B cell (primary cell): ENCODE results near the gene MTHFSD. TPM values are rescaled to one million over a fixed set of nuclear protein-coding genes. Genes with fewer than 3 reads are reported as not detected.

Experiments used
- ATAC-seq: fragments of 200-7000 bp; cut with Tn5 transposase; one replicate; pipeline ENCODE4 v1.10.0; 2021; ENCODE audit warnings: low read depth, mild to moderate bottlenecking, moderate number of reproducible peaks, moderate library complexity
- CTCF ChIA-PET: fragments of 350-600 bp; sonication (Branson Sonifier 250); formaldehyde crosslinking; loops from one replicate; lab custom pipeline; 2021; ENCODE audit warnings: antibody characterized with exemption, inconsistent platforms; lab: Charles Lee
- POLR2A ChIA-PET: fragments of 350-600 bp; sonication (Branson Sonifier 250); formaldehyde crosslinking; loops from one replicate; lab custom pipeline; 2021; ENCODE audit warnings: antibody characterized with exemption; lab: Charles Lee
- DNase-seq: peaks from one replicate; pipeline ENCODE4 v3.0.0; 2013
- H2AFZ ChIP-seq: 2 replicates; pipeline ENCODE4 v1.6.1; 2012; ENCODE audit warnings: mild to moderate bottlenecking, low read depth, low read length; ENCODE audit not compliant: insufficient read depth, poor library complexity, severe bottlenecking
- H3K27ac ChIP-seq, 2 donors: 1 replicate in 1 of 2; 2 replicates in 1 of 2; pipeline ENCODE4 v1.5.1; 2012 to 2013; ENCODE audit warnings: low read length in 2 of 2, mild to moderate bottlenecking in 2 of 2, moderate library complexity in 1 of 2
- H3K27me3 ChIP-seq, 4 experiments: fragments of 200-600 bp in 1 of 4; sonication (generic) in 1 of 4; replicated peaks in 1 of 4; 1 replicate in 2 of 4; 2 replicates in 2 of 4; pipeline versions ENCODE4 v1.6.1 to v1.7.0; 2013 to 2016; ENCODE audit warnings: low read length in 3 of 4, mild to moderate bottlenecking in 2 of 4, mixed read lengths in 1 of 4, moderate library complexity in 1 of 4; ENCODE audit not compliant: insufficient read depth in 4 of 4, control insufficient read depth in 3 of 4; ENCODE audit errors: control extremely low read depth in 1 of 4
- H3K36me3 ChIP-seq, 2 experiments: replicated peaks in 1 of 2; 1 replicate in 1 of 2; 2 replicates in 1 of 2; pipeline versions ENCODE4 v1.6.1 to v1.7.1; 2013; ENCODE audit warnings: low read length in 1 of 2; ENCODE audit not compliant: insufficient read depth in 2 of 2, control insufficient read depth in 1 of 2; ENCODE audit errors: control extremely low read depth in 1 of 2, extremely low read depth in 1 of 2
- H3K4me1 ChIP-seq, 2 donors: fragments of 200-600 bp in 1 of 2; sonication (generic) in 1 of 2; 1 replicate in 1 of 2; 2 replicates in 1 of 2; pipeline versions ENCODE4 v1.5.1 to v1.6.1; 2013 to 2017; ENCODE audit warnings: low read length in 2 of 2; ENCODE audit not compliant: control insufficient read depth in 2 of 2, insufficient read depth in 2 of 2
- H3K4me2 ChIP-seq: replicated peaks from 2 replicates; pipeline ENCODE3; 2012; ENCODE audit warnings: mild to moderate bottlenecking, low read depth, low read length; ENCODE audit not compliant: poor library complexity, severe bottlenecking
- H3K4me3 ChIP-seq, 5 experiments: fragments of 200-600 bp in 1 of 5; sonication (generic) in 1 of 5; 1 replicate in 3 of 5; 2 replicates in 2 of 5; pipeline versions ENCODE4 v1.5.1 to v1.7.0; 2011 to 2016; ENCODE audit warnings: low read length in 4 of 5, mild to moderate bottlenecking in 4 of 5, low read depth in 2 of 5, control low read depth in 1 of 5, moderate library complexity in 1 of 5; ENCODE audit not compliant: insufficient read depth in 1 of 5; ENCODE audit errors: control extremely low read depth in 1 of 5, extremely low read depth in 1 of 5
- H3K79me2 ChIP-seq: fragments of 200-600 bp; sonication (generic); one replicate; pipeline ENCODE4 v1.6.0; 2016; ENCODE audit warnings: low read length; ENCODE audit not compliant: control insufficient read depth, insufficient read depth
- H3K9ac ChIP-seq: fragments of 200-600 bp; sonication (generic); 2 replicates; pipeline ENCODE4 v1.6.1; 2017; ENCODE audit warnings: mild to moderate bottlenecking, low read length, moderate library complexity
- H3K9me3 ChIP-seq, 3 donors: one replicate each; pipeline versions ENCODE4 v1.6.1 to v1.7.1; 2013; ENCODE audit warnings: low read length in 2 of 3; ENCODE audit not compliant: control insufficient read depth in 2 of 3, insufficient read depth in 1 of 3; ENCODE audit errors: control extremely low read depth in 1 of 3
- H4K20me1 ChIP-seq: 2 replicates; pipeline ENCODE4 v1.6.0; 2012; ENCODE audit warnings: mild to moderate bottlenecking, low read length; ENCODE audit not compliant: insufficient read depth, control insufficient read depth, poor library complexity, severe bottlenecking
- H3K27ac Mint-ChIP-seq: one replicate; pipeline ENCODE4 v1.8.0; 2021; ENCODE audit warnings: mixed read lengths
- H3K27me3 Mint-ChIP-seq: one replicate; pipeline ENCODE4 v1.8.0; 2021; ENCODE audit warnings: mixed read lengths
- H3K4me1 Mint-ChIP-seq: one replicate; pipeline ENCODE4 v1.8.0; 2021; ENCODE audit warnings: mixed read lengths
- H3K4me3 Mint-ChIP-seq: one replicate; pipeline ENCODE4 v1.8.0; 2021; ENCODE audit warnings: mixed read lengths
- H3K9me3 Mint-ChIP-seq: one replicate; pipeline ENCODE4 v1.8.0; 2022; ENCODE audit warnings: mixed read lengths; ENCODE audit not compliant: insufficient read depth
- EZH2 ChIP-seq: IDR thresholded peaks from 2 replicates; pipeline ENCODE4 v1.6.1; 2012; ENCODE audit warnings: borderline replicate concordance, low read depth, mild to moderate bottlenecking, moderate library complexity, low read length; ENCODE audit not compliant: insufficient read depth, poor library complexity, severe bottlenecking
- WGBS: methylation state at CpG from one replicate; pipeline ENCODE4 v1.1.5; 2013; ENCODE audit warnings: missing lambda C conversion rate; ENCODE audit not compliant: insufficient coverage; 5-methylcytosine and 5-hydroxymethylcytosine counted together
- intact Hi-C: fragments of 100-400 bp; cut with micrococcal nuclease; formaldehyde crosslinking; loops from one replicate; pipeline ENCODE4 v1.10.0; 2022
- polyA plus RNA-seq: library from polyadenylated mRNA; depleted of rRNA; stranded (reverse); fragments of >200 nt; gene quantifications from 2 replicates; pipeline ENCODE4 v1.2.3, GENCODE V29; 2012
- total RNA-seq, 2 donors: library from RNA; stranded (reverse); fragments of 120-200 nt in 1 of 2; gene quantifications; 1 replicate in 1 of 2; 2 replicates in 1 of 2; pipeline versions ENCODE4 v1.2.3 to v1.2.4, GENCODE V29; 2013 to 2022
- TF ChIP-seq, protein P1 (sequence below): fragments of 200-600 bp; IDR thresholded peaks from one replicate; pipeline ENCODE4 v1.8.0; 2022; ENCODE audit warnings: antibody characterized with exemption, mild to moderate bottlenecking

MTHFSD gene
- total and polyA plus RNA-seq, 2 donors (not counting 1 experiment from before 2014, with no cell fraction given): 21.5 to 42.0 TPM

GRCh38 chr16:86480444-86480843 lies 74.6 kb downstream of the MTHFSD start:
- Mint-ChIP-seq H3K27ac (no peak overlapping the region), H3K27me3 (peaks cover 42% of the 10 kb centered on the region), H3K9me3 (peaks cover 3% of the 10 kb centered on the region), H3K4me3 (no peak overlapping the region), H3K4me1 (no peaks in the 10 kb centered on the region)
- H3K4me2 ChIP-seq: no peak overlapping the region
- POLR2A ChIA-PET: no interaction called here
- no peak for DNase-seq
- intact Hi-C loops: no loop called here
- 74% methylated on average over 8 of the region's 15 CpGs for WGBS
- no peak overlapping the region for H3K4me3 ChIP-seq
- H4K20me1 ChIP-seq: no peaks in the 10 kb centered on the region
- peaks cover 0 to 22% (median 12%) of the 10 kb centered on the region in 3 donors for H3K9me3 ChIP-seq
- ATAC-seq: no peak
- H3K79me2 ChIP-seq: no peaks in the 10 kb centered on the region
- no peaks in the 10 kb centered on the region for H3K4me1 ChIP-seq
- H3K36me3 ChIP-seq: no peaks in the 10 kb centered on the region
- H3K27me3 ChIP-seq: peaks cover 0 to 17% (median 5%) of the 10 kb centered on the region in 4 experiments
- H2AFZ ChIP-seq: no peak overlapping the region
- TF ChIP-seq EZH2: no peak
- TF ChIP-seq, protein P1, sequence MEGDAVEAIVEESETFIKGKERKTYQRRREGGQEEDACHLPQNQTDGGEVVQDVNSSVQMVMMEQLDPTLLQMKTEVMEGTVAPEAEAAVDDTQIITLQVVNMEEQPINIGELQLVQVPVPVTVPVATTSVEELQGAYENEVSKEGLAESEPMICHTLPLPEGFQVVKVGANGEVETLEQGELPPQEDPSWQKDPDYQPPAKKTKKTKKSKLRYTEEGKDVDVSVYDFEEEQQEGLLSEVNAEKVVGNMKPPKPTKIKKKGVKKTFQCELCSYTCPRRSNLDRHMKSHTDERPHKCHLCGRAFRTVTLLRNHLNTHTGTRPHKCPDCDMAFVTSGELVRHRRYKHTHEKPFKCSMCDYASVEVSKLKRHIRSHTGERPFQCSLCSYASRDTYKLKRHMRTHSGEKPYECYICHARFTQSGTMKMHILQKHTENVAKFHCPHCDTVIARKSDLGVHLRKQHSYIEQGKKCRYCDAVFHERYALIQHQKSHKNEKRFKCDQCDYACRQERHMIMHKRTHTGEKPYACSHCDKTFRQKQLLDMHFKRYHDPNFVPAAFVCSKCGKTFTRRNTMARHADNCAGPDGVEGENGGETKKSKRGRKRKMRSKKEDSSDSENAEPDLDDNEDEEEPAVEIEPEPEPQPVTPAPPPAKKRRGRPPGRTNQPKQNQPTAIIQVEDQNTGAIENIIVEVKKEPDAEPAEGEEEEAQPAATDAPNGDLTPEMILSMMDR: no peak
- CTCF ChIA-PET: no interaction called here
- H3K9ac ChIP-seq: no peak overlapping the region
- no peak overlapping the region for H3K27ac ChIP-seq

Other genes starting within 250 kb of the MTHFSD start
- not detected in 2 replicates for gene FOXF1, start 44.7 kb downstream of the MTHFSD start, total RNA-seq
- 0.03 TPM in 1 of 2 replicates, not detected in the other for gene FOXF1, start 44.7 kb downstream of the MTHFSD start, polyA plus RNA-seq
- gene FOXC2, start 11.6 kb upstream of the MTHFSD start, total RNA-seq: not detected in 2 replicates
- not detected in 2 replicates for gene FOXC2, start 11.6 kb upstream of the MTHFSD start, polyA plus RNA-seq
- gene FOXL1, start 23.3 kb upstream of the MTHFSD start, total RNA-seq: not detected in 2 replicates
- not detected in 2 replicates for gene FOXL1, start 23.3 kb upstream of the MTHFSD start, polyA plus RNA-seq